HepG2 (cell line): ENCODE data around the gene PPM1G. TPM values are rescaled to one million over a fixed set of nuclear protein-coding genes. Genes with fewer than 3 reads are reported as not detected.

Experiments used
- GFI1 ChIP-seq: sonication (generic); formaldehyde crosslinking; IDR thresholded peaks from 2 replicates; pipeline ENCODE4 v1.5.0; 2020; ENCODE audit warnings: missing genetic modification reagents, mild to moderate bottlenecking, borderline replicate concordance
- HNRNPUL1 ChIP-seq: fragments of 200-400 bp; formaldehyde crosslinking; IDR thresholded peaks from 2 replicates; pipeline ENCODE4 v1.6.1; 2017; ENCODE audit warnings: low read depth, mild to moderate bottlenecking, low read length, moderate library complexity
- KLF9 ChIP-seq: IDR thresholded peaks from 2 replicates; pipeline ENCODE4 v1.6.1; 2016; ENCODE audit warnings: low read depth
- MYC ChIP-seq: sonication (generic); formaldehyde crosslinking; IDR thresholded peaks from 2 replicates; pipeline ENCODE4 v1.9.0; 2021; ENCODE audit warnings: missing genetic modification reagents, borderline replicate concordance
- MZF1 ChIP-seq: sonication (generic); formaldehyde crosslinking; IDR thresholded peaks from 2 replicates; pipeline ENCODE4 v1.8.1; 2023; ENCODE audit warnings: mild to moderate bottlenecking, missing genetic modification reagents, borderline replicate concordance
- NCOA5 ChIP-seq: sonication (generic); formaldehyde crosslinking; IDR thresholded peaks from 2 replicates; pipeline ENCODE4 v1.4.0; 2020; ENCODE audit warnings: missing genetic modification reagents
- NFATC3 ChIP-seq: sonication (generic); formaldehyde crosslinking; IDR thresholded peaks from 2 replicates; pipeline ENCODE4 v1.5.1; 2020; ENCODE audit warnings: mild to moderate bottlenecking, missing genetic modification reagents
- POLR2AphosphoS2 ChIP-seq: IDR thresholded peaks from 2 replicates; pipeline ENCODE4 v1.6.1; 2011; ENCODE audit warnings: low read depth, low read length, improper control_type of control experiment
- SKI ChIP-seq: fragments of 450-650 bp; IDR thresholded peaks from one replicate; pipeline ENCODE4 v1.6.1; 2018; ENCODE audit warnings: mild to moderate bottlenecking; ENCODE audit not compliant: partially characterized antibody
- TCF12 ChIP-seq, 2 experiments: fragments of 450-650 bp in 1 of 2; sonication (generic) in 1 of 2; formaldehyde crosslinking in 1 of 2; IDR thresholded peaks; 2 replicates each; pipeline versions ENCODE4 v1.6.1 to v1.8.0; 2017 to 2022; ENCODE audit warnings: antibody characterized with exemption in 1 of 2, mild to moderate bottlenecking in 1 of 2, missing genetic modification reagents in 1 of 2, moderate library complexity in 1 of 2
- ZNF644 ChIP-seq: IDR thresholded peaks from 2 replicates; pipeline ENCODE4 v1.6.1; 2016; ENCODE audit warnings: low read depth
- ZNF674 ChIP-seq: sonication (generic); formaldehyde crosslinking; IDR thresholded peaks from 2 replicates; pipeline ENCODE4 v1.5.0; 2020; ENCODE audit warnings: low read depth, mild to moderate bottlenecking, missing genetic modification reagents
- ZNF724P ChIP-seq: sonication (generic); formaldehyde crosslinking; IDR thresholded peaks from 2 replicates; pipeline ENCODE4 v1.8.0; 2022; ENCODE audit warnings: missing genetic modification reagents, borderline replicate concordance
- ZNF850 ChIP-seq: sonication (generic); formaldehyde crosslinking; conservative IDR thresholded peaks from 2 replicates; pipeline ENCODE4 v1.9.0; 2021; ENCODE audit warnings: mild to moderate bottlenecking, missing genetic modification reagents
- ZSCAN31 ChIP-seq: sonication (generic); formaldehyde crosslinking; IDR thresholded peaks from 2 replicates; pipeline ENCODE4 v1.5.0; 2020; ENCODE audit warnings: low read depth, mild to moderate bottlenecking, missing genetic modification reagents
- polyA plus RNA-seq, 8 experiments: library from polyadenylated mRNA; depleted of rRNA in 3 of 8; stranded (reverse) in 7 of 8; unstranded in 1 of 8; fragments of >200 nt; fragmentation: Illumina TruSeq in 4 of 8; extraction: Trizol in 4 of 8; gene quantifications; 2 replicates each; pipeline versions ENCODE4 v1.2.1 to v1.2.3, GENCODE V29; 2011 to 2016; ENCODE audit warnings: low read depth in 4 of 8, missing spikeins in 1 of 8, mixed read lengths in 1 of 8; ENCODE audit not compliant: insufficient read depth in 1 of 8
- total RNA-seq, 5 experiments: library from RNA; depleted of rRNA; stranded (reverse); fragments of >200 nt; fragmentation: Illumina TruSeq; extraction: Trizol; gene quantifications; 2 replicates each; pipeline ENCODE4 v1.2.3, GENCODE V29; 2016; ENCODE audit warnings: low read depth in 1 of 5
- TF ChIP-seq, protein P1 (sequence below): sonication (generic); formaldehyde crosslinking; IDR thresholded peaks from 2 replicates; pipeline ENCODE4 v1.4.0; 2020; ENCODE audit warnings: missing genetic modification reagents
- TF ChIP-seq, protein P2 (sequence below): sonication (generic); formaldehyde crosslinking; IDR thresholded peaks from 2 replicates; pipeline ENCODE4 v1.4.0; 2020; ENCODE audit warnings: missing genetic modification reagents
- TF ChIP-seq, protein P3 (sequence below): sonication (generic); formaldehyde crosslinking; IDR thresholded peaks from 2 replicates; pipeline ENCODE4 v1.8.0; 2022; ENCODE audit warnings: missing genetic modification reagents, mild to moderate bottlenecking, inconsistent platforms, borderline replicate concordance
- TF ChIP-seq, protein P4 (sequence below): sonication (generic); formaldehyde crosslinking; conservative IDR thresholded peaks from 2 replicates; pipeline ENCODE4 v1.4.0; 2020; ENCODE audit warnings: missing genetic modification reagents
- TF ChIP-seq, protein P5 (sequence below): IDR thresholded peaks from 2 replicates; pipeline ENCODE4 v1.6.1; 2016; ENCODE audit warnings: control low read depth

Gene PPM1G
- total and polyA plus RNA-seq, 2 of the 13 experiments (the other 11 are each of a cell fraction or from before 2014, with no cell fraction given), result 58.2 to 213 TPM

DNA sequence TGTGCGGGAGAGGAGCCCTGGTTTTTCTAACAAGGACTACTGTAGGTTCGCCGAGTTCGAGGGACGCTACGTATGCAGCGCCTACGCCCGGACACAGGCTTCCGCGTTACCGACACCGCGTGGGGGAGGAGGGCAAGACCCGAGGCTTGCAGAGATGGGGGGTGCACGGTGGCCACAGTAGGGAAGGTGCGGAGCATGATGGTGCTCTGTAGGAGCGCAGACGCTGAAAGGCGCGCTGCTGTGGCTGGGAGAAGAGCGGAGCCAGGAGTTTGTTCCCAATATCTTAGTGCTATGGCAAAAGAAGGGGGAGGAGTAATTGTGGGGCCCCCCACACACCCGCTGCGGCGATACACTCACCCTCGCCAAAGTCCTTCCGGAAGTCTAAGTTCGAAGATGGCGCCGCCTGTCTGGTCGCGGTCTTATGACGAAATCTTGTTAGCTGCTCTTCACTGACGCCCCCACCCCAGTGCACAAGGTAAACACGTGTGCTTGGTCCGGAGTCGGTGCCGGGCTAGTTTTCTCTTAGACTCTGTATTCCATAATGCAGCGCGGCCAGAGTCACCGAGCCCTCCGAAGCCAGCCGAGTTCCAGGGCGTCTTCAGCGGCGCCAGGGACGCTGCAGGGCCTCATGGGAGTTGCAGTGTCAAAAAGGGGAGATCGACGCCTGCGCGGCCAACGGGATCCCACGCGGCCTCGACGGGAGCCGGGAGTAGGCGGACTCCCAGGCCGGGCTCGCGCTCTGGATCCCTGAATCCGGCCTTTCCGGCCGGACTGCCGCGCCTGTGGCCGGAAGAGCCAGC, 52.8 kb downstream of the PPM1G start, which contains the start of gene GTF3C2 (continued):
- TF ChIP-seq MZF1 (CRISPR knock-in tag), result peak; percentile 21; the same call in 1 of the 2 replicates
- TF ChIP-seq, protein P1, sequence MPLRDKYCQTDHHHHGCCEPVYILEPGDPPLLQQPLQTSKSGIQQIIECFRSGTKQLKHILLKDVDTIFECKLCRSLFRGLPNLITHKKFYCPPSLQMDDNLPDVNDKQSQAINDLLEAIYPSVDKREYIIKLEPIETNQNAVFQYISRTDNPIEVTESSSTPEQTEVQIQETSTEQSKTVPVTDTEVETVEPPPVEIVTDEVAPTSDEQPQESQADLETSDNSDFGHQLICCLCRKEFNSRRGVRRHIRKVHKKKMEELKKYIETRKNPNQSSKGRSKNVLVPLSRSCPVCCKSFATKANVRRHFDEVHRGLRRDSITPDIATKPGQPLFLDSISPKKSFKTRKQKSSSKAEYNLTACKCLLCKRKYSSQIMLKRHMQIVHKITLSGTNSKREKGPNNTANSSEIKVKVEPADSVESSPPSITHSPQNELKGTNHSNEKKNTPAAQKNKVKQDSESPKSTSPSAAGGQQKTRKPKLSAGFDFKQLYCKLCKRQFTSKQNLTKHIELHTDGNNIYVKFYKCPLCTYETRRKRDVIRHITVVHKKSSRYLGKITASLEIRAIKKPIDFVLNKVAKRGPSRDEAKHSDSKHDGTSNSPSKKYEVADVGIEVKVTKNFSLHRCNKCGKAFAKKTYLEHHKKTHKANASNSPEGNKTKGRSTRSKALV, result no peak
- TF ChIP-seq NFATC3 (CRISPR knock-in tag), result peak; percentile 57; the same call in 1 of the 2 replicates
- no peak for TF ChIP-seq TCF12 (IDR thresholded peaks at IDR 0.05)
- TF ChIP-seq TCF12 (CRISPR knock-in tag; IDR thresholded peaks at IDR 0.05), result 0 out of 2 replicates have a peak, but pooled peaks have one; percentile 37
- TF ChIP-seq, protein P2, sequence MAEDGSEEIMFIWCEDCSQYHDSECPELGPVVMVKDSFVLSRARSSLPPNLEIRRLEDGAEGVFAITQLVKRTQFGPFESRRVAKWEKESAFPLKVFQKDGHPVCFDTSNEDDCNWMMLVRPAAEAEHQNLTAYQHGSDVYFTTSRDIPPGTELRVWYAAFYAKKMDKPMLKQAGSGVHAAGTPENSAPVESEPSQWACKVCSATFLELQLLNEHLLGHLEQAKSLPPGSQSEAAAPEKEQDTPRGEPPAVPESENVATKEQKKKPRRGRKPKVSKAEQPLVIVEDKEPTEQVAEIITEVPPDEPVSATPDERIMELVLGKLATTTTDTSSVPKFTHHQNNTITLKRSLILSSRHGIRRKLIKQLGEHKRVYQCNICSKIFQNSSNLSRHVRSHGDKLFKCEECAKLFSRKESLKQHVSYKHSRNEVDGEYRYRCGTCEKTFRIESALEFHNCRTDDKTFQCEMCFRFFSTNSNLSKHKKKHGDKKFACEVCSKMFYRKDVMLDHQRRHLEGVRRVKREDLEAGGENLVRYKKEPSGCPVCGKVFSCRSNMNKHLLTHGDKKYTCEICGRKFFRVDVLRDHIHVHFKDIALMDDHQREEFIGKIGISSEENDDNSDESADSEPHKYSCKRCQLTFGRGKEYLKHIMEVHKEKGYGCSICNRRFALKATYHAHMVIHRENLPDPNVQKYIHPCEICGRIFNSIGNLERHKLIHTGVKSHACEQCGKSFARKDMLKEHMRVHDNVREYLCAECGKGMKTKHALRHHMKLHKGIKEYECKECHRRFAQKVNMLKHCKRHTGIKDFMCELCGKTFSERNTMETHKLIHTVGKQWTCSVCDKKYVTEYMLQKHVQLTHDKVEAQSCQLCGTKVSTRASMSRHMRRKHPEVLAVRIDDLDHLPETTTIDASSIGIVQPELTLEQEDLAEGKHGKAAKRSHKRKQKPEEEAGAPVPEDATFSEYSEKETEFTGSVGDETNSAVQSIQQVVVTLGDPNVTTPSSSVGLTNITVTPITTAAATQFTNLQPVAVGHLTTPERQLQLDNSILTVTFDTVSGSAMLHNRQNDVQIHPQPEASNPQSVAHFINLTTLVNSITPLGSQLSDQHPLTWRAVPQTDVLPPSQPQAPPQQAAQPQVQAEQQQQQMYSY (CRISPR knock-in tag), result peak; percentile 91
- TF ChIP-seq POLR2AphosphoS2, result no peak
- peak; percentile 29; the same call in 1 of the 2 replicates for TF ChIP-seq ZNF850
- TF ChIP-seq, protein P3, sequence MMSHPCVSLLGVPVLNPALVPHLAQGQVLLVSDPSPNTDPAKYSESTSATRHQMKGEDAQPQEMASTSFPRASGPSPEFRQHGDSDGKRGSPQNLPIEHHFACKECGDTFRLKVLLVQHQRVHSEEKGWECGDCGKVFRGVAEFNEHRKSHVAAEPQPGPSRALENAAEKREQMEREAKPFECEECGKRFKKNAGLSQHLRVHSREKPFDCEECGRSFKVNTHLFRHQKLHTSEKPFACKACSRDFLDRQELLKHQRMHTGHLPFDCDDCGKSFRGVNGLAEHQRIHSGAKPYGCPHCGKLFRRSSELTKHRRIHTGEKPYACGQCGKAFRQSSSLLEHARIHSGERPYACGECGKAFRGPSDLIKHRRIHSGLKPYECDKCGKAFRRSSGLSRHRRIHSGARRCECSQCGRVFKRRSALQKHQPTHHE (CRISPR knock-in tag), result peak; percentile 74; the same call in 1 of the 2 replicates
- TF ChIP-seq, protein P4, sequence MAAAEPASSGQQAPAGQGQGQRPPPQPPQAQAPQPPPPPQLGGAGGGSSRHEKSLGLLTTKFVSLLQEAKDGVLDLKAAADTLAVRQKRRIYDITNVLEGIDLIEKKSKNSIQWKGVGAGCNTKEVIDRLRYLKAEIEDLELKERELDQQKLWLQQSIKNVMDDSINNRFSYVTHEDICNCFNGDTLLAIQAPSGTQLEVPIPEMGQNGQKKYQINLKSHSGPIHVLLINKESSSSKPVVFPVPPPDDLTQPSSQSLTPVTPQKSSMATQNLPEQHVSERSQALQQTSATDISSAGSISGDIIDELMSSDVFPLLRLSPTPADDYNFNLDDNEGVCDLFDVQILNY (CRISPR knock-in tag), result peak; percentile 78
- no peak; the same call in 1 of the 2 replicates for TF ChIP-seq HNRNPUL1
- TF ChIP-seq GFI1 (CRISPR knock-in tag), result peak; percentile 60; the same call in 1 of the 2 replicates
- peak; percentile 91 for TF ChIP-seq ZSCAN31
- no peak for TF ChIP-seq ZNF644 (CRISPR knock-in tag)
- 0 out of 2 replicates have a peak, but pooled peaks have one; percentile 65 for TF ChIP-seq ZNF674 (CRISPR knock-in tag)
- TF ChIP-seq KLF9 (CRISPR knock-in tag), result no peak
- no peak for TF ChIP-seq NCOA5 (CRISPR knock-in tag)
- peak; percentile 96 for TF ChIP-seq MYC
- TF ChIP-seq SKI, result peak; percentile 69
- peak; percentile 69; the same call in 1 of the 2 replicates for TF ChIP-seq ZNF724P (CRISPR knock-in tag)
- TF ChIP-seq, protein P5, sequence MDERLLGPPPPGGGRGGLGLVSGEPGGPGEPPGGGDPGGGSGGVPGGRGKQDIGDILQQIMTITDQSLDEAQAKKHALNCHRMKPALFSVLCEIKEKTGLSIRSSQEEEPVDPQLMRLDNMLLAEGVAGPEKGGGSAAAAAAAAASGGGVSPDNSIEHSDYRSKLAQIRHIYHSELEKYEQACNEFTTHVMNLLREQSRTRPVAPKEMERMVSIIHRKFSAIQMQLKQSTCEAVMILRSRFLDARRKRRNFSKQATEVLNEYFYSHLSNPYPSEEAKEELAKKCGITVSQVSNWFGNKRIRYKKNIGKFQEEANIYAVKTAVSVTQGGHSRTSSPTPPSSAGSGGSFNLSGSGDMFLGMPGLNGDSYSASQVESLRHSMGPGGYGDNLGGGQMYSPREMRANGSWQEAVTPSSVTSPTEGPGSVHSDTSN, result no peak
